Stimulated activated CD8-positive, alpha-beta memory T cell treated with anti-CD3 and anti-CD28 coated beads, Interleukin-12 subunit alpha, Interleukin-12 subunit beta, amount 100 ng/mL, for 24 hours (primary cell): ENCODE measurements around the gene DCAF8L1.
"Not testable (repeated sequence)": the region's sequence is repeated elsewhere in the genome, so short reads cannot be mapped to it uniquely, and the experiment has no call there.

ENCODE experiments used
- DNase-seq: peaks from one replicate; pipeline ENCODE4 v3.0.0-alpha.2; 2020; ENCODE audit errors: extremely low read depth

Gene DCAF8L1

GRCh38 chrX:27981349-27981748 lies at the start of gene DCAF8L1:
Gene DCAF8L1, minus strand, starts transcription at chrX:27981449. Its CDS starts 115 bp downstream, at chrX:27981334.
- no peak for DNase-seq

GRCh38 chrX:28022371-28022770 lies 41.1 kb upstream of the DCAF8L1 start:
- no peak for DNase-seq

- DNase-seq, result no peak
These were observed 35.6 kb upstream of the DCAF8L1 start for GRCh38 chrX:28016823-28017222.

GRCh38 chrX:28015993-28016392 lies 34.7 kb upstream of the DCAF8L1 start:
- no peak for DNase-seq

GRCh38 chrX:28010875-28011274 lies 29.6 kb upstream of the DCAF8L1 start:
- DNase-seq, result no peak

DNA sequence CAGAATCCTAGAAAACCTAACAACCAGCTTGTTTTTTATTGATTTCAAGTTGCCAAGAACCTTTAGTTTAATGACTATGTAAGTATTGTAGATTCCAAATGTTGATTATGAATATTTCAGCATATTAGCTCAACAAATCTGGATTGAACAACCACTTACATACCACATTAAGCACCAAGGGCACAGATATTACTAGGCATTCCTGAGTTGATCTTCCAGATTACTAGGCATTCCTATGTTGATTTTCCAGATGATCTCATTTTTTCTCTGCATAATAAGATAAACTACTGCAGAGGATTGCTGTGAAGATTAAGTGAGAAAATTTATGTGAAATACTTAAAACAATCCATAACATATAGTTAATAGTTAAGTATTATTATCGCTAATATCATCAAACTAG lies 17.4 kb upstream of the DCAF8L1 start:
- DNase-seq, result no peak

- no peak for DNase-seq
These were observed 16.4 kb upstream of the DCAF8L1 start for GRCh38 chrX:27997622-27998021.

- DNase-seq, result no peak
These were observed 14.9 kb upstream of the DCAF8L1 start for GRCh38 chrX:27996132-27996531.

GRCh38 chrX:27995611-27996010 lies 14.4 kb upstream of the DCAF8L1 start:
- no peak for DNase-seq

- DNase-seq, result no peak
These were observed 6.8 kb upstream of the DCAF8L1 start for GRCh38 chrX:27987862-27988646.

DNA sequence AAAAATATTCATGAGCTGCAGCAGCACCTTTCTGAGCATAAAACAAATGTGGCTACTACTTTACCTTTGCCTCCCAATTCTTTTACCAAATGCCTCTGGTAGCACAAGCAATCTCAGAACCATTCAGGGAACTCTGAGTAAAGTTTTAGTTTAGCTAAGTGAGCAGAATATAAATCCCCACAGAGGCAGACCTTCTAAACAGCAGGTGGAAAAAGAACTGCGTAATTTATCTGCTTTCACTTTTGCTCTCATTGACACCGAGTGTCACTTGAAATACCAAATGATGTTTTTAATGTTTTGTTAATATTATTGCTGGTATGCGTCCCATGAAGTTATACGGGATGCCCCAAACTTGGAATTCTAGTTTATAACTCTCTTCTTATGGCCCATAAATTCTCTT lies 4.3 kb downstream of the DCAF8L1 start:
- not testable (repeated sequence) for DNase-seq

DNA sequence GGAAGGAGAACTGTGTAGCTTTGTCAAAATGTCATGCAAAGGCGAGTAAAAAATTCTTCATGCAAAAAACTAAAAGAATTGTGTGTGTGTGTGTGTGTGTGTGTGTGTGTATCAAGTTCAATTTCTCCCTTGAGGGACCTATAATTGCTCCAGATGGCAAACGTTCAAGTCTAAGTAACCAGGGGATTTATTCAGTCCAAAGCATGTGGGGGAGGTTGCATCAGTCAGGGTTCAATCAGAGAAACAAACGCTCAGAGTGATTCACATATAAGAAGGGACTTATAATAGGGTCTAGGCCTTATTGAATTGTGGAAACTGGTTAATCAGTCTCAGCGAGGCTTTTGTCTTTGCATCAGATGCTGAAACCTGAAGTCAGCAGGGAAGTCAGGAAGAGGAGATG lies 5.0 kb downstream of the DCAF8L1 start:
- DNase-seq, result no peak

DNA sequence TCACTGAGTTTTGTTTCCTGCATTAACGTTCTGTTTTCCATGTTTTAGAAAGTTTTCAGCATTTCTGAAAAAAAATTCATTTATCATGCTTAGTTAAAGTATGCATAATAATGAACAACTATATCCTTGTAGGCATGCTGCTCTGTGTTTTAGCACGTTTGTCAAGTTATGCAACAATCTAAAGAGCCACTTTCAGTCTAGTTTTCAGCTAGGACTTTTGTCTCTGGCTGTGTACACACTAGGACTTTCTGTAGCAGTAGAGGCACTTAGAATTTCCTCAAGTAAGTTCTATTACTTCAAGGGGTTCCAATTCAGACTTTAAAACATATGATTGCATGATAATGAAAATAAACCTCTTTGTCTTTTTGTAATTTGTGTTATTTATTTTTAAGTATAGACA lies 12.4 kb downstream of the DCAF8L1 start:
- DNase-seq, result no peak

DNA sequence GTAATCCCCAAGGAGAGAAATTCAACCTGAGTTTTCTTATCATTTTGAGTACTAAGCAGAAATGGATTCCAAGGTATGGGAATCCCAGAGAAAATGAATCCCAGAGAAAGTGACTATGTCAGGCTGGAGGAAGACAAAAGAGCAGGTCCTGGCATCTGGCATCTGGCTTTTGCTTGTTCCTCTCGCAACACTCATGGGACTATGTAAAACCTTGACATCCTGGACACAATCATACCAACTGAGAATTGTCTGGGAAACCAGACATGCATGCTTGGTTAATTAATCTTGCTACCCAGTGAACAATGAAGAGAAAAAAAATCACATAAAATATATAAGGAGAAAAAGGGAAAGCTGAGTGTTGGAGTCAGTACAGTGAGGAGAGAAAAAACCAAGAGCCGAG lies 12.9 kb downstream of the DCAF8L1 start:
- no peak for DNase-seq

DNA sequence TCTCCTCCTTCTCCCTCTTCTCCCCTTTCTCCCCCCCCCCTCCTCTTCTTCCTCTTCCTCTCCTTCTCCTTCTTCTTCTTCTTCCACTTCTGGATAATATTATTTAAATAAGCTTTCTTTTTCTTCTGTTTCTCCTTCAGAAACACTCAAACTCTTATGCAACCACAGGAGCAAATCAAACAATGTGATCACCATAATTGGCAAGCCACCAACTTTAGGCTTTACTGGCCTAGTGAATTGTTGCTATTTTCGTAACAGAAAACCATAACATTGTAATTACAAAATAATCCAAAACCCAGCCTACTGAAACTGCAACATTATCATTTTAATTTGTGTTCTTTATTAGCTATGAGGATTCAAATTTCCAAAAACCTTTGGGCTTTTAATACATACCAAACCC lies 14.3 kb downstream of the DCAF8L1 start:
- no peak for DNase-seq

DNA sequence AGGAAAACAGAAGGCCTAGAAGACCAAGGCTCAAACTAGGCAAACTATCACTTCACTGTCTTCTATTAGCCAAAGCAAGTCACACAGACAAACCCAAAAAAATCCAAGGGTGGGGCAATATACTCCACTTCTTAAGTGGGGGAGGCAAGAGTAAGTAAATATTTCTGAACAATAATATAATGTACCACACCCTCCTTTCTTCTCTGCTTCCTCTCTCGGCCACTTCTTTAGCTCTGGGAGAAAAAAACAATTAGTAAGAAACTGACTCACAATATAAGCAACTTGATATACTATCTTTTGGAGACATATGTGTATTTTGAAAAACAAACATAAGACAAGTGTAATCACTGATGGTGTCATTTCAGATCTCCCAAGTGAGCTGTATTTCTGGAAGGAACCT lies 14.8 kb downstream of the DCAF8L1 start:
- no peak for DNase-seq

GRCh38 chrX:27965348-27965747 lies 15.9 kb downstream of the DCAF8L1 start:
- DNase-seq, result not testable (repeated sequence)

- DNase-seq, result no peak
These were observed 16.8 kb downstream of the DCAF8L1 start for GRCh38 chrX:27964432-27964831.

DNA sequence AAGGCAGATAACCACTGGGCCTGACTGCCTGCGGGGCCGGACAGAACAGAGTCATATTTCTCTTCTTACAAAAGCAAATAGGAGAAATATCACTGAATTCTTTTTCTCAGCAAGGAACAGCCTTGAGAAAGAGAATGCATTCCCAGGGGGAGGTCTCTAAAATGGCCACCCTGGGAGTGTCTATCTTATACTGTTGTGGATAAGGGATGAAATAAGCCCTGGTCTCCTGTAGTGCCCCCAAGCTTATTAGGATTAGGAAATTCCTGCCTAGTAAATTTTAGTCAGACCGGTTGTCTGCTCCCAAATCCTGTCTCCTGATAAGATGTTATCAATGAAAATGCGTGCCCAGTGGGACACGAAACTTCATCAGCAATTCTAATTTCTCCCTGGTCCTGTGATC lies 20.8 kb downstream of the DCAF8L1 start:
- not testable (repeated sequence) for DNase-seq

DNA sequence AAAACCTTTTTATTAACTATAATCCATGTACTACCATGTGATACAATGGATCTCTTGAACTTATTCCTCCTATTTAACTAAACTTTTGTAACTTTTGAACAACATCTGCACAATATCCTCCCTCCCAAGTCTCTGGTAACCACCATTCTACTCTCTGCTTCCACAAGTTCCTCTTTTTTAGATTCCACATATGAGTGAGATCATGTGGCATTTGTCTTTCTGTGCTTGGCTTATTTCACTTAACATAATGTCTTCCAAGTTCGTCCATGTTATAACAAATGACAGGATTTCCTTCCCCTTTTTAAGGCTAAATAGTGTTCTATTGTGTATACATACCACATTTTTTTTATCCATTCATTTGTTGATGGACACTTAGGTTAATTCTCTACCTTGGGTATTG lies 28.1 kb downstream of the DCAF8L1 start:
- no peak for DNase-seq

DNA sequence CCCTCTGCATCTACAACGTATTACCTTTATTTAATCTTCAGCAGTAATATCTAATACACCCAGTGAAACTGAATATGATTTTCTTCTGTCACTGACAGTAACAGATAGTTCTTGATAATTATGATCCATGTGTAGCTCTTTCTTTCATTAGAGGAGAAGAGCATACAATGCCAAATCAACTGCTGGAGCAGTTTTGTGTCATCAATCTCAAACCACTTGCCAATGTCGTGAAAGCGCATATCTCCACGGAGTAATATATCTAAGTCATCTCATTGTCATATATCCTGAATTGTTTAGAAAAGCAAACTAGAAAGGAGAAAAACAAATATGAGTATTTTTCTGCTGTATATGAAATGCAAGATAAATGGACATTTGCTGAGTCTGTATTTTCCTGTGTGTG lies 47.9 kb downstream of the DCAF8L1 start:
- DNase-seq, result no peak
